Measurements from ENCODE around the gene PLXDC2.

The PLXDC2 gene

DNA sequence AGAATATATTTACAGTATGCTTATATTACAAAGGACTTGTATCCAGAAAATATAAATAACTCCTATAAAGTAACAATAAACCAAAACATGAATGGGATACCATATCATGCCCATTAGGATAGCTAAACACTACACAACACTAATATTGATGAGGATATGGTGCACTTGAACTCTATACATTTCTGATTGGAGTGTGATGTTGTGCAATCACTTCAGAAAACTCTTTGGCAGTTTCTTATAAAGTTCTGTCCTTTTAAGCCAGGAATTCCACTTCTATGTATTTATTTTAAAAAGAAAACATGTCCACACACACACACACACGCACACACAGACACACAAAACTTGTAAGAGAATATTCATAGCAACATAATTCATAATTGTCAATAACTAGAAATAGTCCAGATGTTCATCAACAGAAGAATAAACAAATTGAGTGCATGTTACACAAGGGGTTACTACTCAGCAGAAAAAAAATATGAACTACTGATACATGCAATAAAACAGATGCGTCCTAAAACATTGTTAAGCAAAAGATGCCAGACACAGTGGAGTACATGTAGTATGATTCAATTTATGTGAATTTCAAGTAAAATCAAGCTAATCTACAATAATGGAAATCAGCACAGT, 416.0 kb downstream of the PLXDC2 start:
- no peaks in the 10 kb centered on the region for H3K9me3 ChIP-seq (ENCODE audit: control insufficient read depth, insufficient read depth, low read depth, low read length)
- no peaks in the 10 kb centered on the region for H3K4me1 ChIP-seq (ENCODE audit: control insufficient read depth, insufficient read depth, low read length)
- POLR2A ChIA-PET, result no interaction called here
- no peaks in the 10 kb centered on the region for H3K36me3 ChIP-seq (ENCODE audit: control insufficient read depth in 2 of 2, insufficient read depth in 1 of 2, low read length in 2 of 2)
- H3K4me3 ChIP-seq (ENCODE audit: low read depth, low read length), result no peak overlapping the region
- H3K27ac ChIP-seq (ENCODE audit: extremely low read depth, low read depth, low read length), result no peak overlapping the region
- TF ChIP-seq ZNF19 (tag by site-specific recombination; IDR thresholded peaks at IDR 0.05; ENCODE audit: low read depth), result no peak
- no peak for TF ChIP-seq PRDM1 (tag by site-specific recombination; IDR thresholded peaks at IDR 0.05)
- no peak for TF ChIP-seq TSHZ1 (tag by site-specific recombination; IDR thresholded peaks at IDR 0.05; ENCODE audit: borderline replicate concordance)
- no peak for TF ChIP-seq HOXD13 (CRISPR knock-in tag; IDR thresholded peaks at IDR 0.05; ENCODE audit: borderline replicate concordance)
- no peak for TF ChIP-seq ZBTB7A (tag by site-specific recombination; IDR thresholded peaks at IDR 0.05; ENCODE audit: low read depth)
- no peak for TF ChIP-seq ELK4 (IDR thresholded peaks at IDR 0.05; ENCODE audit: borderline replicate concordance, low read depth, low read length)
- no peak for TF ChIP-seq ZBTB21 (tag by site-specific recombination; IDR thresholded peaks at IDR 0.05)
- no peak for TF ChIP-seq KLF8 (tag by site-specific recombination; IDR thresholded peaks at IDR 0.05)
- CTCF ChIA-PET, result no interaction called here

DNA sequence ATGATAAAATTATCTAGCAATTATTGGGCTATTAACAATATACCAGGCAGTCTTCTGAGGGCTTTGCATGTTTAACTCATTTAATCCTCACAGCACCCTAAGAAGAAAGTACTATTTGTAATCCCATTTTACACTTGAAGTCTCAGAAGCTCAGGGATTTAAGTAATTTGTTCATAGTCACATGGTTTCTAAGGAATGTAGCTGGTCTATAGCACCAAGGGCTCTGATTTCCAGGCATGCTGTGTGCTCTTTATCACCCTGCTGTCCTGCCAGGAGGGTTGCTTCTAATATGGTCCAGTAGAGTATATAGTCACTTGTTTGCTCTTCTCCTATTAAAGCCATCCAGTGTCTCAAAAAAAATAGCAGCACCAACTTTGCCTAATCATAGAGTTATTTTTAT, 417.2 kb downstream of the PLXDC2 start:
- Histone ChIP-seq H3K4me3 (ENCODE audit: low read depth, low read length) (no peak overlapping the region), H3K36me3 (ENCODE audit: control insufficient read depth in 2 of 2, insufficient read depth in 1 of 2, low read length in 2 of 2) (no peaks in the 10 kb centered on the region), H3K27ac (ENCODE audit: extremely low read depth, low read depth, low read length) (no peak overlapping the region), H3K9me3 (ENCODE audit: control insufficient read depth, insufficient read depth, low read depth, low read length) (no peaks in the 10 kb centered on the region), H3K4me1 (ENCODE audit: control insufficient read depth, insufficient read depth, low read length) (no peaks in the 10 kb centered on the region)
- ChIA-PET POLR2A (no interaction called here), CTCF (interaction anchor here (0.6 kb wide), 1 partner anchor 11 kb away, joined by 3 read pairs; no protein-coding TSS in a partner anchor)
- TF ChIP-seq ZNF138 (tag by site-specific recombination; IDR thresholded peaks at IDR 0.05; ENCODE audit: borderline replicate concordance) (no peak), ZNF529 (tag by site-specific recombination; IDR thresholded peaks at IDR 0.05; ENCODE audit: insufficient replicate concordance) (no peak), ZNF629 (tag by site-specific recombination; IDR thresholded peaks at IDR 0.05) (no peak), ZSCAN16 (tag by site-specific recombination; IDR thresholded peaks at IDR 0.05) (no peak), ZBTB20 (tag by site-specific recombination; IDR thresholded peaks at IDR 0.05) (no peak), OSR2 (tag by site-specific recombination; IDR thresholded peaks at IDR 0.05) (no peak), ZNF404 (tag by site-specific recombination; IDR thresholded peaks at IDR 0.05) (no peak)
- TF ChIP-seq, protein P1, sequence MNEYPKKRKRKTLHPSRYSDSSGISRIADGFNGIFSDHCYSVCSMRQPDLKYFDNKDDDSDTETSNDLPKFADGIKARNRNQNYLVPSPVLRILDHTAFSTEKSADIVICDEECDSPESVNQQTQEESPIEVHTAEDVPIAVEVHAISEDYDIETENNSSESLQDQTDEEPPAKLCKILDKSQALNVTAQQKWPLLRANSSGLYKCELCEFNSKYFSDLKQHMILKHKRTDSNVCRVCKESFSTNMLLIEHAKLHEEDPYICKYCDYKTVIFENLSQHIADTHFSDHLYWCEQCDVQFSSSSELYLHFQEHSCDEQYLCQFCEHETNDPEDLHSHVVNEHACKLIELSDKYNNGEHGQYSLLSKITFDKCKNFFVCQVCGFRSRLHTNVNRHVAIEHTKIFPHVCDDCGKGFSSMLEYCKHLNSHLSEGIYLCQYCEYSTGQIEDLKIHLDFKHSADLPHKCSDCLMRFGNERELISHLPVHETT (tag by site-specific recombination; IDR thresholded peaks at IDR 0.05), result no peak
- TF ChIP-seq, protein P2, sequence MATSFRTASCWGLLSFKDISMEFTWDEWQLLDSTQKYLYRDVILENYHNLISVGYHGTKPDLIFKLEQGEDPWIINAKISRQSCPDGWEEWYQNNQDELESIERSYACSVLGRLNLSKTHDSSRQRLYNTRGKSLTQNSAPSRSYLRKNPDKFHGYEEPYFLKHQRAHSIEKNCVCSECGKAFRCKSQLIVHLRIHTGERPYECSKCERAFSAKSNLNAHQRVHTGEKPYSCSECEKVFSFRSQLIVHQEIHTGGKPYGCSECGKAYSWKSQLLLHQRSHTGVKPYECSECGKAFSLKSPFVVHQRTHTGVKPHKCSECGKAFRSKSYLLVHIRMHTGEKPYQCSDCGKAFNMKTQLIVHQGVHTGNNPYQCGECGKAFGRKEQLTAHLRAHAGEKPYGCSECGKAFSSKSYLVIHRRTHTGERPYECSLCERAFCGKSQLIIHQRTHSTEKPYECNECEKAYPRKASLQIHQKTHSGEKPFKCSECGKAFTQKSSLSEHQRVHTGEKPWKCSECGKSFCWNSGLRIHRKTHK (tag by site-specific recombination; IDR thresholded peaks at IDR 0.05), result no peak
